IgD-negative memory B cell (primary cell): ENCODE data around the gene STEAP1B. TPM values are rescaled to one million over a fixed set of nuclear protein-coding genes. Genes with fewer than 3 reads are reported as not detected.
A peak's percentile ranks its signal among the peaks of the same experiment; 100 is the strongest.
"Not testable (repeated sequence)": the region's sequence is repeated elsewhere in the genome, so short reads cannot be mapped to it uniquely, and the experiment has no call there.

ENCODE experiments used
- H3K27ac Mint-ChIP-seq, 3 donors: one replicate each; pipeline ENCODE4 v1.8.0; 2020 to 2022; ENCODE audit warnings: mild to moderate bottlenecking in 3 of 3, mixed read lengths in 3 of 3, moderate library complexity in 1 of 3
- H3K27me3 Mint-ChIP-seq: one replicate; pipeline ENCODE4 v1.8.0; 2021; ENCODE audit warnings: mixed read lengths
- H3K36me3 Mint-ChIP-seq: one replicate; pipeline ENCODE4 v1.8.0; 2020; ENCODE audit warnings: mild to moderate bottlenecking, mixed read lengths
- H3K4me1 Mint-ChIP-seq, 3 donors: one replicate each; pipeline ENCODE4 v1.8.0; 2020 to 2022; ENCODE audit warnings: mixed read lengths in 3 of 3, mild to moderate bottlenecking in 1 of 3
- H3K4me3 Mint-ChIP-seq, 4 donors: one replicate each; pipeline ENCODE4 v1.8.0; 2020 to 2022; ENCODE audit warnings: mild to moderate bottlenecking in 4 of 4, mixed read lengths in 4 of 4, moderate library complexity in 3 of 4
- H3K9me3 Mint-ChIP-seq, 3 donors: one replicate each; pipeline ENCODE4 v1.8.0; 2020 to 2021; ENCODE audit warnings: mixed read lengths in 3 of 3, mild to moderate bottlenecking in 1 of 3
- polyA plus RNA-seq: library from polyadenylated mRNA; unstranded; fragments of 300-500 nt; fragmentation: Illumina TruSeq; gene quantifications from one replicate; pipeline ENCODE4 v1.2.3, GENCODE V29; 2021

STEAP1B gene
- polyA plus RNA-seq, 1 donor from 2014 or later = 3.4 TPM

GRCh38 chr7:22514963-22515362 lies 15.0 kb upstream of the STEAP1B start:
- H3K36me3 Mint-ChIP-seq, H3K27me3 Mint-ChIP-seq, H3K9me3 Mint-ChIP-seq, H3K4me3 Mint-ChIP-seq, H3K27ac Mint-ChIP-seq, H3K4me1 Mint-ChIP-seq: not testable (repeated sequence)

DNA sequence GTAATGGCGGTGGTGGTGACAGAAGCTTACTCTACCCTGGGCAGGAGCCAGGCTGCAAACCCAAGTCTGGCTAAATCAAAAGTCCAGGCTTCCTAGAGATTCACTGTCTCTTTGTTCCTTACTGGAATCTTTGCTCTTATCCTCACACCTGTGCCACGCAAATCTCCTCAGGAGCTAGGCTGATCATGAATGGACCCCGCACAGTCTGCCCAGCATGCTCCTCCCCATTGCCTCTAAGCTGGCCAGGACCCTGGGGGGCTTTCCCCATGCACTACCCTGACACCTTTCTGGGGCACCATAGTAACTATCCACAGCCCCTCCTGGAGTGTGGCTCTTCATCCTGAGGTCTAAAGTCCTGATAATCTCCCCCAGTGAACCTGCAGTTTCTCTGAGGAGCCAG lies 7.3 kb upstream of the STEAP1B start:
- not testable (repeated sequence) for H3K4me1 Mint-ChIP-seq, H3K9me3 Mint-ChIP-seq, H3K27me3 Mint-ChIP-seq, H3K36me3 Mint-ChIP-seq, H3K4me3 Mint-ChIP-seq, H3K27ac Mint-ChIP-seq

DNA sequence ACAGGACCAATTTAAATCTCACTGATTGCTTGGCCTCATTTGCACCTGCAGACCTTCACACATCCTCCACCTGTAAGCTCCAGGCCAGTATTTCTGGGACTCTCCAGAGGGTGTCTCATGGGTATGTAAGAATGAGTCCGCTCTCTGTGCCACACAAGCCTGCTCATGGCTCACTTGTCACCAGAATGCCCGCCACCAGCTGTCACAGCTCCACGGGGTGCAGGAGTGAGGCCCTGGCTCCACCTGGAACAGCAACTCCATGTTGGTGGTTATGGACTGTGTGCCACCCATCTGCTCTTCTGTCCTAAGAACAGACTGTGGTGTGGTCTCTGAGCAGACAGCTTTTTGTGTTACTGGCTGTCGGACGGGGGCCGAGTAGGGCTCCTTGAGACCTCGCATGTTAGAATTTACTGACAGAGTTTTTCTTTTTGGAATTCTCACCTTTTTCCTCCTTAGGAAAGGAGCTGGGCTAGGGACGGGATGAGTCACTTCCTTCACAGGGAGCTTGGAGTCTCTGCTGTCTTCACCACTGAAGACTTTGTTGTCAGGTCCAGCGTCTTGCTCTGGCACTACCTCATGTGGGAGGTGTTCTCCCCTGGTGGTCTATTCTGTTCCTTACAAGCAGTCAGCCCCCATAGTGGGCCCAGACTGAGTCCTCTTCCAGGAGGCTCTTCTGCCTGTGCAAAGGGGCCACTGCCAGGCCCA lies 6.5 kb upstream of the STEAP1B start:
- H3K4me1 Mint-ChIP-seq, H3K9me3 Mint-ChIP-seq, H3K27me3 Mint-ChIP-seq, H3K4me3 Mint-ChIP-seq, H3K27ac Mint-ChIP-seq, H3K36me3 Mint-ChIP-seq: not testable (repeated sequence)

DNA sequence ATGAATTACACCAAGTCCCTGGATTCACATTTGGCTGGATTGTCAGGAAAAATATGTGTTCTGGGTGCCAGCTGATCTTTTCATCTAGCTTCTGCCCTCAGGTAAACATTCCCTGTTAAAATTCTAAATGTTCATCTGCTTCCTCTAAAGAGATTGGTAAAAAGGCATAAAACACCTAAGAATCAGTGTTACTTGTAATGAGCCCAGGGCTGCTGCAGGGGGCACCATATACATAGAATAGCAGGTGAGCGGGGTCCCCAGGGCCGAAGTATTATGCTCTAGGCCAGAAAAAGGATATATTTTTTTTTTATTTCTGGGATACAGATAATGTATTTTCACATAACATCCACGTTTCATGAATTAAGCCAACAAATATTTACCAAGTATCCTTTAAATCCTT lies 4.5 kb upstream of the STEAP1B start:
- not testable (repeated sequence) for H3K4me3 Mint-ChIP-seq, H3K27me3 Mint-ChIP-seq, H3K4me1 Mint-ChIP-seq, H3K36me3 Mint-ChIP-seq, H3K27ac Mint-ChIP-seq, H3K9me3 Mint-ChIP-seq

DNA sequence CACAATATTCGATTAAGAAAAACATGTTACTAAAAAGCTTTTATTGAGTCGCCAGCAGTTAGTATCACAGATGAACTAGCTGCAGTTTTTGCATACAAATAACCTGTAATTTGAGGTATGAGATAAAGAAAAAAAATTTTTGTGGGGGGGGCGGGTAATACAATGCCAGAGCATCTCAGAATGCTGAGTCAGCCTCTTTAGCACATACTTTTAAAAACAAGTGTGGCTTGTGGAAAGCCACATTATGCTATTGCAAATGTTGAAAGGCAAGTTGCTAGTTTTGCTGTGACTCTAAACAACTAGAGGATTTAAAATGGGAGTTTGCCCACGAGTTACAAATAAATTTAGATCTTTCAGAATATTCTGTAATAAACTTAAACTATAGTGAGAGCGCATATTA lies 2.1 kb upstream of the STEAP1B start:
- H3K27ac Mint-ChIP-seq, H3K4me1 Mint-ChIP-seq, H3K9me3 Mint-ChIP-seq, H3K27me3 Mint-ChIP-seq, H3K36me3 Mint-ChIP-seq, H3K4me3 Mint-ChIP-seq: not testable (repeated sequence)

DNA sequence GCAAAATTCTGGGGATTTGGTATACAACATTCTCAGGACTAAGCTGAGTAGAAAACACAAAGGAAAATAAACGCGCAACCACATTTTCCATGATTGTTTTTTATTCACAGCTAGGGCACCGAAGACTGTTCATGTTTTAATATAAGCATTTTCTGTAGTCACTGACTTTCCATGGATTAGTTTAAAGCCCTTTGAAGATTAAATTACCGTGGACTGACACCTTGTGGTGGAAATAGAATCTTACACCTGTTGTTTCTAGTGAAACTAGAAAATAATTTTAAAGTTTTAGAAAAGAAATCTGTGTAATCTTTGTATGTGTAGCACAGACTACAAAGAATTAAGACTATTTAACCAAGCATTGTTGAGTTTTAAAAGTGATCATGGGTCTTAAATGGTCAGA lies 1.3 kb upstream of the STEAP1B start:
- H3K27me3 Mint-ChIP-seq, H3K4me1 Mint-ChIP-seq, H3K36me3 Mint-ChIP-seq, H3K9me3 Mint-ChIP-seq: not testable (repeated sequence)
- peak overlapping the region in 3 of 4 donors; percentile 37 to 68 (median 53) for H3K4me3 Mint-ChIP-seq
- H3K27ac Mint-ChIP-seq = peak overlapping the region in 1 of 3 donors; percentile 64

DNA sequence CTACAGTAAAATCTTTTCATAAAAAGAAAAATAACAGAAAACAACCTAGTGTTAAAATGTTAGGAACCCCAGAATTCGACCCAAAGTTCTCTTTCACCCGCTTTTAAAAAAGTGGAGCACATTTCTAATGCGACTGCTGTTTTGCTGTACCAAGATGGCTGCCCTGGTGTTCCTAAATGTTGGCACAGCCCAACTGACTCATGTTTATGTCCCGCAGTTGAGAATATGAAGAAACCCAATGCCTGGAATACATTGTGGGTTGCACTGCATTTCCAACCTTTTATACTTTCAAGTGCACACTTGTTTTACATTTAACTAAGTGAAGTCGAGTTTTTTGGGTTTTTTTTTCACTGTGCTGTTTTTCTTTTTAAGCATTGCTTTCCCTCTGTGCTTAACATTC lies 944 bp downstream of the STEAP1B start:
- H3K27me3 Mint-ChIP-seq = no peaks in the 10 kb centered on the region
- peaks cover 3 to 10% (median 7%) of the 10 kb centered on the region in 3 donors for H3K4me1 Mint-ChIP-seq
- H3K27ac Mint-ChIP-seq = no peak overlapping the region
- no peaks in the 10 kb centered on the region for H3K36me3 Mint-ChIP-seq
- no peaks in the 10 kb centered on the region for H3K9me3 Mint-ChIP-seq
- no peak overlapping the region for H3K4me3 Mint-ChIP-seq

- not testable (repeated sequence) for H3K27me3 Mint-ChIP-seq, H3K36me3 Mint-ChIP-seq, H3K4me3 Mint-ChIP-seq, H3K4me1 Mint-ChIP-seq, H3K27ac Mint-ChIP-seq, H3K9me3 Mint-ChIP-seq
These were observed 3.1 kb downstream of the STEAP1B start for GRCh38 chr7:22496912-22497311.

DNA sequence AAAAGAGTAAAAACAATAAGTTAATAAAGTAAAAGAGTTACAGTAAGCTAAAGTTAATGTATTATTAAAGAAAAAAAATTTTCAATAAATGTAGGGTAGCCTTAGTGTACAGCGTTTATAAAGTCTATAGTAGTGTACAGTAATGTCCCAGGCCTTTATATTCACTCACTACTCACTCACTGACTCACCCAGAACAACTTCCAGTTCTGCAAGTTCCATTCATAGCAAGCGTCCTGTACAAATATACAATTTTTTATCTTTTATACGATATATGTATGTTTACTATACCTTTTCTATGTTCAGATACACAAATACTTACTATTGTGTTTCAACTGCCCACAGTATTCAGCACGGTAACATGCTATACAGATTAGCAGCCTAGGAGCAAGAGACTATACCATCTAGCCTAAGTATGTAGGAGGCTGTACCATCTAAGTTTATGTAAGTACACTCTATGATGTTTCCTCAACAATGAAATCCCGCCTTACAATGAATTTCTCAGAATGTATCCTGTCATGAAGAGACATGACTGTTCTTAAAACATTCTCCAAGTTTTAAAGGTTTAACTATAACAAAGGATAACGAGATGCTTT lies 3.6 kb downstream of the STEAP1B start:
- not testable (repeated sequence) for H3K27ac Mint-ChIP-seq, H3K4me1 Mint-ChIP-seq, H3K27me3 Mint-ChIP-seq, H3K36me3 Mint-ChIP-seq, H3K4me3 Mint-ChIP-seq, H3K9me3 Mint-ChIP-seq

GRCh38 chr7:22493160-22493925 lies 6.6 kb downstream of the STEAP1B start:
- not testable (repeated sequence) for H3K36me3 Mint-ChIP-seq, H3K27ac Mint-ChIP-seq, H3K9me3 Mint-ChIP-seq, H3K4me3 Mint-ChIP-seq, H3K4me1 Mint-ChIP-seq, H3K27me3 Mint-ChIP-seq

DNA sequence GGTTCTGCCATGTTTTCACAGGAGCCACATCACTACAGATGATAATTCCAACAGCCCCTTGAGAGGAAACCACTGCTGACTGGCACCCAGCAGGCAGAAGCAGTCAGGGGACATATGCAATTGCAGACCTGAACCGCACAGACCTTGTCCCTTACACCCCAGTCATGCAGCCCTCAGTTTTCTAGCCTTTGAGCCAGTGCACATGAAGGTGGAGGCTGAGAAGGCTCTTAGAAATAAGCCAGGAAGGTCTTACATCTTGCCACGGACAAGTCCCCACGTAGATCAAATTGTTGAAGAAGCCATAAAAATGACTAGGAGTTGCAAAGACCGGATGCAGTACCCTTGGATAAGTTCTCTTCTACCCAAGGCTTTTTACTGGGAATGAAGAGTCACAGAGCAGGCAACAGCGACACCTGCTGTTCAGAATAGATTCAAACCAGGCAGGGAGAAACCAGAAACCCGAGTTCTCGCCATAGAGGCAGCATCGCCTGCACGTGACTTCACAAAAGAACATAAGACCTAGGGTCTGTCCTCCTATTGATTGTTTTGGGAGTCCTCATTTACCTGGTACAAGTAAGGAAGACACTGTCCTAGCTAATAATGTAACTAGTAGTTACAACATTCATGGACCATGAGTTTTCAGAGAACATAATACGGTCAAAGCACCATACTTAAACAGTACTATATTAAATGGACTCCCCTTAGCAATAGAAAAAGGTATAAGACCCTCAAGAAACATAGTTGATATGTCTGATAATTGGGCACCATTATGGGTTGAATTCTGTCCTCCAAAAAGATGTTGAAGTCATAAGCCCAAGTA lies 11.1 kb downstream of the STEAP1B start:
- H3K27ac Mint-ChIP-seq = no peak overlapping the region
- no peak overlapping the region for H3K4me3 Mint-ChIP-seq
- no peaks in the 10 kb centered on the region for H3K36me3 Mint-ChIP-seq
- H3K4me1 Mint-ChIP-seq = no peaks in the 10 kb centered on the region
- no peaks in the 10 kb centered on the region for H3K9me3 Mint-ChIP-seq
- no peaks in the 10 kb centered on the region for H3K27me3 Mint-ChIP-seq

- Mint-ChIP-seq H3K4me3 (no peak overlapping the region), H3K27me3 (no peaks in the 10 kb centered on the region), H3K27ac (no peak overlapping the region), H3K36me3 (no peaks in the 10 kb centered on the region), H3K4me1 (no peaks in the 10 kb centered on the region), H3K9me3 (no peaks in the 10 kb centered on the region)
These were observed 11.9 kb downstream of the STEAP1B start for GRCh38 chr7:22487978-22488642.

GRCh38 chr7:22486597-22486996 lies 13.4 kb downstream of the STEAP1B start:
- Mint-ChIP-seq H3K4me1 (peaks cover under 1 to 5% (median 4%) of the 10 kb centered on the region in 3 donors), H3K36me3 (no peaks in the 10 kb centered on the region), H3K27ac (peak overlapping the region in 1 of 3 donors; percentile 21), H3K9me3 (peaks cover 0 to 2% (median 0%) of the 10 kb centered on the region in 3 donors), H3K27me3 (peaks cover 2% of the 10 kb centered on the region), H3K4me3 (no peak overlapping the region)

GRCh38 chr7:22485189-22485588 lies 14.8 kb downstream of the STEAP1B start:
- H3K27me3 Mint-ChIP-seq = peaks cover 2% of the 10 kb centered on the region
- no peak overlapping the region for H3K4me3 Mint-ChIP-seq
- H3K9me3 Mint-ChIP-seq = peaks cover 0 to 2% (median 0%) of the 10 kb centered on the region in 3 donors
- H3K4me1 Mint-ChIP-seq = peaks cover 4 to 8% (median 5%) of the 10 kb centered on the region in 3 donors
- H3K27ac Mint-ChIP-seq = no peak overlapping the region
- no peaks in the 10 kb centered on the region for H3K36me3 Mint-ChIP-seq

- H3K9me3 Mint-ChIP-seq = peaks cover 0 to 2% (median 0%) of the 10 kb centered on the region in 3 donors
- no peak overlapping the region for H3K27ac Mint-ChIP-seq
- H3K4me3 Mint-ChIP-seq = no peak overlapping the region
- peaks cover 2% of the 10 kb centered on the region for H3K27me3 Mint-ChIP-seq
- H3K4me1 Mint-ChIP-seq = peaks cover 4 to 8% (median 5%) of the 10 kb centered on the region in 3 donors
- H3K36me3 Mint-ChIP-seq = no peaks in the 10 kb centered on the region
These were observed 17.5 kb downstream of the STEAP1B start for GRCh38 chr7:22482503-22482902.
